ENCODE results near the gene VAX1.

- no peak for TF ChIP-seq CTCF (conservative IDR thresholded peaks at IDR 0.05)
- TF ChIP-seq ZFX (IDR thresholded peaks at IDR 0.05) = no peak
Observed at GRCh38 chr10:117090834-117091233, 47.2 kb downstream of the VAX1 start.

All from C4-2B (cell line).